HS-5 (cell line): Measurements from ENCODE around the gene APH1A.
A peak's percentile ranks its signal among the peaks of the same experiment; 100 is the strongest.
"Not testable (repeated sequence)": the region's sequence is repeated elsewhere in the genome, so short reads cannot be mapped to it uniquely, and the experiment has no call there.

Experiments
- DNase-seq: peaks from one replicate; pipeline ENCODE4 v3.0.0-alpha.2; 2012; ENCODE audit warnings: low read depth

Gene APH1A

GRCh38 chr1:150268340-150268704 lies 494 bp downstream of the APH1A start:
- no peak for DNase-seq

- DNase-seq, result no peak
These were observed 920 bp downstream of the APH1A start for GRCh38 chr1:150267896-150268295.

GRCh38 chr1:150263549-150263948 lies 5.3 kb downstream of the APH1A start:
- no peak for DNase-seq

- DNase-seq, result no peak
These were observed 6.2 kb downstream of the APH1A start for GRCh38 chr1:150262388-150263320.

GRCh38 chr1:150261367-150261766 lies 7.4 kb downstream of the APH1A start:
- DNase-seq, result no peak

GRCh38 chr1:150259758-150260669 lies 8.8 kb downstream of the APH1A start:
- no peak for DNase-seq

- no peak for DNase-seq
These were observed 9.6 kb downstream of the APH1A start for GRCh38 chr1:150259217-150259616.

GRCh38 chr1:150257624-150258585 lies 10.9 kb downstream of the APH1A start, which contains the start of gene CA14:
CA14 (plus strand) TSS chr1:150257774; CDS start chr1:150258129, 355 bp downstream.
- no peak for DNase-seq

- DNase-seq, result no peak
These were observed 12.1 kb downstream of the APH1A start for GRCh38 chr1:150256554-150257341.

GRCh38 chr1:150256198-150256553 lies 12.6 kb downstream of the APH1A start:
- DNase-seq, result no peak

GRCh38 chr1:150249936-150250335 lies 18.9 kb downstream of the APH1A start:
- no peak for DNase-seq

- DNase-seq, result no peak
These were observed 25.8 kb downstream of the APH1A start for GRCh38 chr1:150243003-150243402.

GRCh38 chr1:150237746-150238145 lies 31.1 kb downstream of the APH1A start:
- DNase-seq, result no peak

- not testable (repeated sequence) for DNase-seq
These were observed 31.6 kb downstream of the APH1A start for GRCh38 chr1:150237176-150237575.

- no peak for DNase-seq
These were observed 32.2 kb downstream of the APH1A start for GRCh38 chr1:150236614-150237100.

GRCh38 chr1:150235852-150236613 lies 32.8 kb downstream of the APH1A start, which contains the start of gene ANP32E:
ANP32E (minus strand) TSS chr1:150236112; CDS start chr1:150235786, 326 bp downstream.
- DNase-seq, result peak; percentile 99

GRCh38 chr1:150235294-150235851 lies 33.4 kb downstream of the APH1A start:
- no peak for DNase-seq

- DNase-seq, result no peak
These were observed 34.1 kb downstream of the APH1A start for GRCh38 chr1:150234566-150235293.

- no peak for DNase-seq
These were observed 34.6 kb downstream of the APH1A start for GRCh38 chr1:150234309-150234565.
